Keratinocyte (primary cell): Measurements from ENCODE around the gene SUSD5. TPM values are rescaled to one million over a fixed set of nuclear protein-coding genes. Genes with fewer than 3 reads are reported as not detected.

Experiments used
- DNase-seq: peaks from one replicate; pipeline ENCODE4 v3.0.0-alpha.2; 2011; ENCODE audit warnings: low read depth, missing footprints, low spot score
- FAIRE-seq: peaks from 2 replicates; lab custom pipeline; 2011; peaks lifted over from hg19 to GRCh38; lab: Jason Lieb, UNC
- H2AFZ ChIP-seq: 2 replicates; pipeline ENCODE4 v1.6.0; 2012; ENCODE audit warnings: low read length, control low read depth, inconsistent platforms; ENCODE audit not compliant: control insufficient read depth
- H3K27ac ChIP-seq: 2 replicates; pipeline ENCODE4 v1.5.1; 2011; ENCODE audit warnings: low read length; ENCODE audit not compliant: control insufficient read depth, insufficient read depth
- H3K27me3 ChIP-seq: 3 replicates; pipeline ENCODE4 v1.6.0; 2011; ENCODE audit warnings: low read length; ENCODE audit not compliant: control insufficient read depth, insufficient read depth; ENCODE audit errors: extremely low read depth
- H3K36me3 ChIP-seq, 2 experiments: 2 replicates in 1 of 2; 3 replicates in 1 of 2; pipeline ENCODE4 v1.5.1; 2011; ENCODE audit warnings: low read length in 2 of 2, mild to moderate bottlenecking in 1 of 2; ENCODE audit not compliant: control insufficient read depth in 2 of 2, insufficient read depth in 2 of 2; ENCODE audit errors: extremely low read depth in 1 of 2
- H3K4me1 ChIP-seq: 3 replicates; pipeline ENCODE4 v1.5.1; 2011; ENCODE audit warnings: low read length; ENCODE audit not compliant: control insufficient read depth, insufficient read depth; ENCODE audit errors: extremely low read depth
- H3K4me2 ChIP-seq: 3 replicates; pipeline ENCODE4 v1.6.0; 2011; ENCODE audit warnings: low read depth, low read length; ENCODE audit not compliant: control insufficient read depth, insufficient read depth; ENCODE audit errors: extremely low read depth
- H3K4me3 ChIP-seq, 3 experiments: fragments of 200-600 bp in 1 of 3; sonication (generic) in 1 of 3; 2 replicates in 2 of 3; 3 replicates in 1 of 3; pipeline ENCODE4 v1.5.1; 2011 to 2016; ENCODE audit warnings: low read length in 3 of 3, mild to moderate bottlenecking in 3 of 3, control low read depth in 2 of 3, inconsistent platforms in 1 of 3, low read depth in 1 of 3, mixed read lengths in 1 of 3, mixed run types in 1 of 3, moderate library complexity in 1 of 3; ENCODE audit not compliant: control insufficient read depth in 2 of 3, insufficient read depth in 2 of 3; ENCODE audit errors: extremely low read depth in 1 of 3
- H3K79me2 ChIP-seq: 2 replicates; pipeline ENCODE4 v1.6.0; 2012; ENCODE audit warnings: low read length; ENCODE audit not compliant: control insufficient read depth, insufficient read depth
- H3K9ac ChIP-seq: 3 replicates; pipeline ENCODE4 v1.6.0; 2011; ENCODE audit warnings: low read length; ENCODE audit not compliant: control insufficient read depth, insufficient read depth; ENCODE audit errors: extremely low read depth
- H3K9me1 ChIP-seq: 3 replicates; pipeline ENCODE4 v1.6.0; 2011; ENCODE audit warnings: low read length; ENCODE audit not compliant: control insufficient read depth, insufficient read depth; ENCODE audit errors: extremely low read depth
- H3K9me3 ChIP-seq: 2 replicates; pipeline ENCODE4 v1.5.1; 2012; ENCODE audit warnings: low read depth, low read length; ENCODE audit not compliant: control insufficient read depth
- H4K20me1 ChIP-seq: 3 replicates; pipeline ENCODE4 v1.6.0; 2011; ENCODE audit warnings: low read length; ENCODE audit not compliant: control insufficient read depth, insufficient read depth; ENCODE audit errors: extremely low read depth
- CTCF ChIP-seq, 3 experiments: IDR thresholded peaks in 1 of 3; conservative IDR thresholded peaks in 1 of 3; optimal IDR thresholded peaks in 1 of 3; 2 replicates in 2 of 3; 3 replicates in 1 of 3; pipeline versions ENCODE3 to v1.5.1; 2011; ENCODE audit warnings: low read length in 3 of 3, mild to moderate bottlenecking in 3 of 3, moderate library complexity in 2 of 3, control low read depth in 1 of 3, inconsistent platforms in 1 of 3; ENCODE audit not compliant: insufficient read depth in 2 of 3; ENCODE audit errors: extremely low read depth in 1 of 3
- EZH2 ChIP-seq: IDR thresholded peaks from one replicate; pipeline ENCODE4 v1.6.1; 2012; ENCODE audit warnings: inconsistent platforms, mild to moderate bottlenecking, low read length, moderate library complexity
- dilution Hi-C: fragments of 300-500 bp; cut with MboI; formaldehyde crosslinking; loops from one replicate; pipeline ENCODE4 v1.7.0; 2020; ENCODE audit warnings: low sequenced_read_pairs; ENCODE audit not compliant: extremely low pct_ligation_motif_present
- polyA plus RNA-seq, 5 experiments: library from polyadenylated mRNA; depleted of rRNA in 3 of 5; stranded (reverse) in 3 of 5; stranded (forward) in 1 of 5; unstranded in 1 of 5; fragments of >200 nt; gene quantifications; 1 replicate in 1 of 5; 2 replicates in 3 of 5; 3 replicates in 1 of 5; pipeline versions ENCODE4 v1.2.1 to v1.2.3, GENCODE V29; 2011 to 2012; ENCODE audit warnings: missing spikeins in 2 of 5, low read depth in 1 of 5, low replicate concordance in 1 of 5

SUSD5 gene
- polyA plus RNA-seq, 1 donor (not counting 4 experiments of a cell fraction or from before 2014, with no cell fraction given) = 0.05 TPM

- FAIRE-seq = no peak
Measured at GRCh38 chr3:33125840-33126239, 92.8 kb downstream of the SUSD5 start.

GRCh38 chr3:33124638-33125037 lies 94.0 kb downstream of the SUSD5 start:
- Histone ChIP-seq H4K20me1 (no peaks in the 10 kb centered on the region), H3K79me2 (no peaks in the 10 kb centered on the region), H3K9me1 (no peaks in the 10 kb centered on the region), H3K4me2 (no peak overlapping the region), H3K36me3 (peaks cover 15 to 21% of the 10 kb centered on the region in 2 experiments), H3K9me3 (no peaks in the 10 kb centered on the region), H3K9ac (no peak overlapping the region), H3K4me3 (no peak overlapping the region), H3K27ac (no peak overlapping the region), H3K4me1 (peaks cover 5% of the 10 kb centered on the region), H3K27me3 (no peaks in the 10 kb centered on the region), H2AFZ (no peak overlapping the region)
- DNase-seq = no peak
- dilution Hi-C loops = no loop called here
- FAIRE-seq = no peak
- TF ChIP-seq EZH2 = no peak
- no peak for TF ChIP-seq CTCF (optimal IDR thresholded peaks at IDR 0.05 in 1 of 3, IDR thresholded peaks at IDR 0.05 in 1 of 3, conservative IDR thresholded peaks at IDR 0.05 in 1 of 3; ENCODE audit: extremely low read depth in 1 of 3, insufficient read depth in 2 of 3, low read length in 3 of 3)

More at GRCh38 chr3:33125840-33126239, 92.8 kb downstream of the SUSD5 start:
- H3K27me3 ChIP-seq = no peaks in the 10 kb centered on the region
- H3K79me2 ChIP-seq = no peaks in the 10 kb centered on the region
- DNase-seq = no peak
- dilution Hi-C loops = no loop called here
- no peak overlapping the region for H3K27ac ChIP-seq
- no peak overlapping the region for H3K4me3 ChIP-seq
- no peak overlapping the region for H3K9ac ChIP-seq
- TF ChIP-seq EZH2 = no peak
- TF ChIP-seq CTCF (optimal IDR thresholded peaks at IDR 0.05 in 1 of 3, IDR thresholded peaks at IDR 0.05 in 1 of 3, conservative IDR thresholded peaks at IDR 0.05 in 1 of 3; ENCODE audit: extremely low read depth in 1 of 3, insufficient read depth in 2 of 3, low read length in 3 of 3) = no peak
- no peaks in the 10 kb centered on the region for H3K9me1 ChIP-seq
- no peak overlapping the region for H2AFZ ChIP-seq
- no peaks in the 10 kb centered on the region for H4K20me1 ChIP-seq
- H3K36me3 ChIP-seq = peaks cover 16 to 21% of the 10 kb centered on the region in 2 experiments
- peaks cover 5% of the 10 kb centered on the region for H3K4me1 ChIP-seq
- H3K9me3 ChIP-seq = no peaks in the 10 kb centered on the region
- H3K4me2 ChIP-seq = no peak overlapping the region
